Trophoblast cell (in vitro differentiated cells and primary cell): ENCODE results near the gene RPL19.

Experiments used
- DNase-seq, 2 donors: peaks; one replicate each; pipeline ENCODE4 v3.0.0-alpha.2; 2016
- H2AFZ ChIP-seq: 2 replicates; pipeline ENCODE4 v1.6.1; 2013; ENCODE audit warnings: low read length, moderate library complexity, mild to moderate bottlenecking; ENCODE audit not compliant: insufficient read depth, poor library complexity
- H2AK5ac ChIP-seq: 2 replicates; pipeline ENCODE4 v1.6.1; 2013; ENCODE audit warnings: mild to moderate bottlenecking, low read length
- H2BK120ac ChIP-seq: 2 replicates; pipeline ENCODE4 v1.6.1; 2013; ENCODE audit warnings: low read length, mild to moderate bottlenecking, moderate library complexity; ENCODE audit not compliant: insufficient read depth, poor library complexity
- H2BK12ac ChIP-seq: 2 replicates; pipeline ENCODE4 v1.6.1; 2013; ENCODE audit warnings: mild to moderate bottlenecking, low read length, moderate library complexity
- H2BK5ac ChIP-seq: 2 replicates; pipeline ENCODE4 v1.6.1; 2013; ENCODE audit warnings: low read length, low read depth, moderate library complexity, mild to moderate bottlenecking; ENCODE audit not compliant: poor library complexity
- H3K14ac ChIP-seq: 2 replicates; pipeline ENCODE4 v1.6.1; 2013; ENCODE audit warnings: mild to moderate bottlenecking, low read length
- H3K18ac ChIP-seq: 2 replicates; pipeline ENCODE4 v1.6.1; 2013; ENCODE audit warnings: mild to moderate bottlenecking, low read length
- H3K23ac ChIP-seq: 2 replicates; pipeline ENCODE4 v1.6.1; 2013; ENCODE audit warnings: low read length
- H3K27ac ChIP-seq: 2 replicates; pipeline ENCODE4 v1.5.1; 2013; ENCODE audit warnings: low read depth, mild to moderate bottlenecking, inconsistent platforms, low read length, moderate library complexity
- H3K27me3 ChIP-seq: 2 replicates; pipeline ENCODE4 v1.6.1; 2013; ENCODE audit warnings: inconsistent platforms, mild to moderate bottlenecking, low read length, moderate library complexity; ENCODE audit not compliant: insufficient read depth
- H3K36me3 ChIP-seq, 2 experiments: 1 replicate in 1 of 2; 2 replicates in 1 of 2; pipeline ENCODE4 v1.6.1; 2013; ENCODE audit warnings: low read length in 2 of 2, mild to moderate bottlenecking in 2 of 2, moderate library complexity in 1 of 2; ENCODE audit not compliant: insufficient read depth in 2 of 2, control insufficient read depth in 1 of 2
- H3K4ac ChIP-seq: 2 replicates; pipeline ENCODE4 v1.6.1; 2013; ENCODE audit warnings: low read depth, mild to moderate bottlenecking, low read length, moderate library complexity
- H3K4me1 ChIP-seq, 2 experiments: 1 replicate in 1 of 2; 2 replicates in 1 of 2; pipeline ENCODE4 v1.6.1; 2013; ENCODE audit warnings: low read length in 2 of 2, mild to moderate bottlenecking in 2 of 2, moderate library complexity in 1 of 2; ENCODE audit not compliant: insufficient read depth in 2 of 2, control insufficient read depth in 1 of 2
- H3K4me2 ChIP-seq: 2 replicates; pipeline ENCODE4 v1.6.1; 2013; ENCODE audit warnings: inconsistent platforms, mild to moderate bottlenecking, low read length, moderate library complexity
- H3K4me3 ChIP-seq: 2 replicates; pipeline ENCODE4 v1.5.1; 2013; ENCODE audit warnings: mild to moderate bottlenecking, low read depth, low read length, inconsistent platforms
- H3K79me1 ChIP-seq: one replicate; pipeline ENCODE4 v1.6.1; 2013; ENCODE audit warnings: low read length
- H3K79me2 ChIP-seq: 2 replicates; pipeline ENCODE4 v1.6.1; 2013; ENCODE audit warnings: low read length, mild to moderate bottlenecking; ENCODE audit not compliant: control insufficient read depth, insufficient read depth, poor library complexity
- H3K9ac ChIP-seq: 2 replicates; pipeline ENCODE4 v1.6.1; 2013; ENCODE audit warnings: mild to moderate bottlenecking, low read length
- H3K9me3 ChIP-seq: 2 replicates; pipeline ENCODE4 v1.6.1; 2013; ENCODE audit warnings: low read depth, mild to moderate bottlenecking, control low read depth, inconsistent platforms, low read length; ENCODE audit not compliant: insufficient read depth
- H4K12ac ChIP-seq: 2 replicates; pipeline ENCODE4 v1.6.1; 2013; ENCODE audit warnings: low read depth, mild to moderate bottlenecking, low read length, moderate library complexity
- H4K8ac ChIP-seq: 2 replicates; pipeline ENCODE4 v1.6.1; 2013; ENCODE audit warnings: low read depth, mild to moderate bottlenecking, low read length, moderate library complexity
- H4K91ac ChIP-seq: one replicate; pipeline ENCODE4 v1.6.1; 2013; ENCODE audit warnings: low read depth, mild to moderate bottlenecking, low read length, moderate library complexity
- WGBS: extraction: QIAGEN DNeasy Blood & Tissue Kit; methylation state at CpG from one replicate; pipeline ENCODE4 v1.1.7; 2013; ENCODE audit warnings: missing lambda C conversion rate; ENCODE audit not compliant: insufficient read length, insufficient coverage; ENCODE audit errors: extremely low coverage; 5-methylcytosine and 5-hydroxymethylcytosine counted together

RPL19 gene

DNA sequence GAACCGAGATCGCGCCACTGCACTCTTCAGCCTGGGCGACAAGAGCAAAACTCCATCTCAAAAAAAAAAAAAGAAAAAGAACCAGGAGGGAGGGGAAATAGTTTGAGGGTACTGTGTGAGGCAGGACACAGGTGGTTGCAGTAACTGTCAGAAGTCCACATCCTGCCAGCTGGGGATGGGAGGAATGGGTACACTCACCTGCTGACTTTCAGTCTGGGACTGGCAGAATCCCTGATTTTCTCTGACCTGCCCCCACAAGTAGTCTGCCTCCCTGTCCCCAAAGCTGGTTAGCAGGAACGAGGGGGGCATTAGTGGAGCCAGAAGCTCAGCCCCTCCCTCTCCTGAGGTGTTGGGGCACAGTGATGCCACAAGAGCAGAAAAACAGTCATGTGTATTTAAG is 27.0 kb upstream of the RPL19 start:
- WGBS = no CpG with 5 or more reads among the region's 5 CpGs
- Histone ChIP-seq H2AK5ac (no peak overlapping the region), H2BK5ac (no peak overlapping the region), H3K27ac (no peak overlapping the region), H2BK12ac (no peak overlapping the region), H3K4me1 (no peaks in the 10 kb centered on the region), H2BK120ac (no peak overlapping the region), H3K79me1 (no peaks in the 10 kb centered on the region), H3K4ac (no peak overlapping the region), H3K9me3 (no peaks in the 10 kb centered on the region), H3K23ac (no peak overlapping the region), H3K36me3 (peaks cover 0 to 4% of the 10 kb centered on the region in 2 experiments), H4K91ac (no peak overlapping the region), H3K14ac (no peak overlapping the region), H3K4me3 (no peak overlapping the region), H4K8ac (no peak overlapping the region), H3K18ac (no peak overlapping the region), H3K9ac (no peak overlapping the region), H3K4me2 (no peak overlapping the region), H3K27me3 (no peaks in the 10 kb centered on the region), H4K12ac (no peak overlapping the region), H3K79me2 (no peaks in the 10 kb centered on the region), H2AFZ (no peak overlapping the region)
- no peak for DNase-seq

- H3K4me3 ChIP-seq = no peak overlapping the region
- no peak overlapping the region for H4K12ac ChIP-seq
- no peak overlapping the region for H2BK12ac ChIP-seq
- H3K79me2 ChIP-seq = no peaks in the 10 kb centered on the region
- no peak overlapping the region for H3K4me2 ChIP-seq
- no peak overlapping the region for H3K14ac ChIP-seq
- no peak overlapping the region for H2BK5ac ChIP-seq
- WGBS = no CpG with 5 or more reads among the region's 10 CpGs
- H2AK5ac ChIP-seq = no peak overlapping the region
- DNase-seq = no peak
- no peak overlapping the region for H3K4ac ChIP-seq
- no peak overlapping the region for H3K9ac ChIP-seq
- H3K27ac ChIP-seq = no peak overlapping the region
- H3K79me1 ChIP-seq = no peaks in the 10 kb centered on the region
- no peaks in the 10 kb centered on the region for H3K4me1 ChIP-seq
- H3K23ac ChIP-seq = no peak overlapping the region
- peaks cover 0 to 4% of the 10 kb centered on the region in 2 experiments for H3K36me3 ChIP-seq
- H2BK120ac ChIP-seq = no peak overlapping the region
- H4K91ac ChIP-seq = no peak overlapping the region
- no peaks in the 10 kb centered on the region for H3K27me3 ChIP-seq
- no peaks in the 10 kb centered on the region for H3K9me3 ChIP-seq
- no peak overlapping the region for H4K8ac ChIP-seq
- no peak overlapping the region for H3K18ac ChIP-seq
- no peak overlapping the region for H2AFZ ChIP-seq
Observed at GRCh38 chr17:39173526-39174274, 26.4 kb upstream of the RPL19 start.

DNA sequence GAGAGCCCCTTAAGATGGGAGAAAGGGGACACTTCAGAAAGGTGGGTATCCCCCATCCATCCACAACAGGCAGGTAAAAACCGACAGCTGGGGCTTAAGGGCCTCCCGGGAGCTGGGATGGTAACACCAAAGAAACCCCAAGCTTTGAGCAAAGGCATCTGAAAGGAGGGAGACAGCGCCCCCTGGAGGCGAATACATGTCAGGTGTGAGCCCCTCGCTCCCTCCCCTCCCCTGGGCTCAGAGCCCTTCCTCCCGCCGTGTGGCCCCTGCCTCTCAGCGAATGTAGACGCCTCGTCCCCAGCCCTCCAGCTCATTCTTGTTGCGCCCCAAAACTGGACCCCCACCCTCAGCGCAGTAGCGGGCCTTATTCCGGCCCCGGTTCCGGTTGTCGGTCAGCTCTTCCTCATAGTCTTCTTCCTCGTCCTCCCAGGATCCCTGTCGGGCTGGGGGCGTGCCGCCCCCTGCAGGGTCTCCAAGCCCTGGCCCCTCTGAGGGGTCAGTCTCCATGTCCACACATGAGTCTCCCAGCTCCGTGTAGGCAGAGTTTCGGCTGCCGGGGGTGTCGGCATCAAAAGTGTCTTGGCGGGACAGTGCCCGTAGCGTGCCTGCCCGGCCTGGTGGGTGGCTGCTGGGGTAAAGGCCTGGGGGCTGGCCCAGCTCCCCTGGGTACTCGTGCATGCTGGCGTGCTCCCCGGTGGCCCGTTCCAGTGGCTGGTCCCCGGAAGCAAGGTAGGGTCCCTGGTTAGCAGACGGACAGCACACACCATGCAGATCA is 25.0 kb upstream of the RPL19 start:
- Histone ChIP-seq H2AK5ac (no peak overlapping the region), H3K4me2 (no peak overlapping the region), H2BK12ac (no peak overlapping the region), H2BK5ac (no peak overlapping the region), H3K23ac (no peak overlapping the region), H3K9me3 (no peaks in the 10 kb centered on the region), H4K91ac (no peak overlapping the region), H2AFZ (no peak overlapping the region), H4K8ac (no peak overlapping the region), H3K27ac (no peak overlapping the region), H3K18ac (no peak overlapping the region), H3K36me3 (peaks cover 0 to 4% of the 10 kb centered on the region in 2 experiments), H3K79me1 (no peaks in the 10 kb centered on the region), H3K14ac (no peak overlapping the region), H3K79me2 (no peaks in the 10 kb centered on the region), H3K27me3 (no peaks in the 10 kb centered on the region), H3K4ac (no peak overlapping the region), H4K12ac (no peak overlapping the region), H3K9ac (no peak overlapping the region), H2BK120ac (no peak overlapping the region), H3K4me1 (no peaks in the 10 kb centered on the region), H3K4me3 (no peak overlapping the region)
- no CpG with 5 or more reads among the region's 35 CpGs for WGBS
- peak; percentile 57 to 77 for DNase-seq

DNA sequence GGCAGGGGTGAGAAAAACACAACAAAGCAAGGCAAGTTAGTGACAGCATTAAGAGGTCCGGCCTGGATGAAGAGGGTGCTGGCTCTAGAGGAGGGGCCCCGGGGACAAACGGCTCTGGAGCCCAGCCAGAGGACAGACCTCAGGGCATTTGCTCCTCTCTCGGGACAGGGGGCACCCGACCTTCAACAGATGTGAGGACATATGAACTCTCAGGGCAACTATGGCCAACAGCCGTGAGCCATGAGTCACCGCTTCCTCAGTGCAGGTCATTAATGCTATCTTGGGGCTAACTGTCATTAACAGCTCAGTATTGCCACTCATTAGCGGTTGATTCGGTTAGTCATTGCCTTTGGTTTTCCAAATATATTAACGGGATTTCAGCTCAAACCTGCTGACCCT is 24.4 kb upstream of the RPL19 start:
- Histone ChIP-seq H3K79me2 (no peaks in the 10 kb centered on the region), H3K36me3 (peaks cover 0 to 4% of the 10 kb centered on the region in 2 experiments), H3K27ac (no peak overlapping the region), H3K18ac (no peak overlapping the region), H2BK120ac (no peak overlapping the region), H3K4me3 (no peak overlapping the region), H3K9ac (no peak overlapping the region), H4K12ac (no peak overlapping the region), H2AK5ac (no peak overlapping the region), H4K91ac (no peak overlapping the region), H3K23ac (no peak overlapping the region), H2BK12ac (no peak overlapping the region), H3K79me1 (no peaks in the 10 kb centered on the region), H3K9me3 (no peaks in the 10 kb centered on the region), H3K4ac (no peak overlapping the region), H3K27me3 (no peaks in the 10 kb centered on the region), H3K4me2 (no peak overlapping the region), H2BK5ac (no peak overlapping the region), H3K14ac (no peak overlapping the region), H2AFZ (no peak overlapping the region), H4K8ac (no peak overlapping the region), H3K4me1 (no peaks in the 10 kb centered on the region)
- WGBS = no CpG with 5 or more reads among the region's 10 CpGs
- no peak for DNase-seq
